GM18499 (cell line): Measurements from ENCODE around the gene NAALADL2.

ENCODE experiments used
- ATAC-seq: cut with Tn5 transposase; IDR thresholded peaks from one replicate; pipeline ENCODE4 v1.9.1; 2021; ENCODE audit warnings: moderate number of reproducible peaks; ENCODE audit not compliant: insufficient read depth, unreplicated experiment

The NAALADL2 gene

GRCh38 chr3:175852560-175852959, 993.4 kb downstream of the NAALADL2 start:
- ATAC-seq = no peak

GRCh38 chr3:175857666-175858270, 998.6 kb downstream of the NAALADL2 start:
- no peak for ATAC-seq
